MCF 10A (cell line): Measurements from ENCODE around the gene WNT1. TPM values are rescaled to one million over a fixed set of nuclear protein-coding genes. Genes with fewer than 3 reads are reported as not detected.

Experiments
- BruUV-seq: library from RNA; stranded (reverse); fragments of 400-500 nt; replicated peaks from 2 replicates; lab custom pipeline; 2021; lab: Mats Ljungman, UMichigan
- CTCF ChIA-PET: fragments of 300-600 bp; sonication (Branson Sonifier 250); formaldehyde crosslinking; extraction: SDS; loops from one replicate; lab custom pipeline; 2021; ENCODE audit warnings: antibody characterized with exemption, inconsistent platforms; lab: Yijun Ruan, JAX
- POLR2A ChIA-PET: fragments of 300-600, 350-650 bp; sonication (Branson Sonifier 250); formaldehyde crosslinking; extraction: SDS; loops from one replicate; lab custom pipeline; 2020; ENCODE audit warnings: antibody characterized with exemption, inconsistent platforms; lab: Yijun Ruan, JAX
- DNase-seq: peaks from one replicate; pipeline ENCODE4 v3.0.0-alpha.2; 2018; ENCODE audit not compliant: unreplicated experiment
- H3K27ac Mint-ChIP-seq: one replicate; pipeline ENCODE4 v1.8.0; 2022; ENCODE audit warnings: mild to moderate bottlenecking, low read depth, mixed read lengths; ENCODE audit not compliant: unreplicated experiment
- H3K27me3 Mint-ChIP-seq: one replicate; pipeline ENCODE4 v1.8.0; 2022; ENCODE audit warnings: mixed read lengths; ENCODE audit not compliant: insufficient read depth, unreplicated experiment
- H3K36me3 Mint-ChIP-seq: one replicate; pipeline ENCODE4 v1.8.0; 2022; ENCODE audit warnings: mild to moderate bottlenecking, moderate library complexity, mixed read lengths; ENCODE audit not compliant: insufficient read depth, unreplicated experiment
- H3K4me1 Mint-ChIP-seq: one replicate; pipeline ENCODE4 v1.8.0; 2022; ENCODE audit warnings: mixed read lengths; ENCODE audit not compliant: insufficient read depth, unreplicated experiment
- H3K4me3 Mint-ChIP-seq: one replicate; pipeline ENCODE4 v1.8.0; 2022; ENCODE audit warnings: mild to moderate bottlenecking, moderate library complexity, mixed read lengths; ENCODE audit not compliant: unreplicated experiment
- H3K9me3 Mint-ChIP-seq: one replicate; pipeline ENCODE4 v1.8.0; 2022; ENCODE audit warnings: mixed read lengths; ENCODE audit not compliant: unreplicated experiment
- CTCF ChIP-seq: fragments of 200-600 bp; IDR thresholded peaks from one replicate; pipeline ENCODE4 v1.8.0; 2022; ENCODE audit warnings: antibody characterized with exemption, mild to moderate bottlenecking; ENCODE audit not compliant: unreplicated experiment
- intact Hi-C: fragments of 100-400 bp; cut with micrococcal nuclease; formaldehyde crosslinking; loops from 2 replicates; pipeline ENCODE4 v1.14.1; 2022
- total RNA-seq: library from RNA; stranded (reverse); gene quantifications from 2 replicates; pipeline ENCODE4 v1.2.3, GENCODE V29; 2022

The WNT1 gene
- total RNA-seq, 1 experiment from 2014 or later: not detected

GRCh38 chr12:48954841-48955501, 23.2 kb upstream of the WNT1 start:
- ChIA-PET CTCF (interaction anchor here (0.6 to 4.1 kb wide), 5 partner anchors 19 to 245 kb away, joined by 3 to 18 read pairs (median 4); no protein-coding TSS in a partner anchor), POLR2A (interaction anchor here (1.1 to 3.5 kb wide), 6 partner anchors 17 to 202 kb away, joined by 3 to 17 read pairs (median 6); partner anchors contain the start of genes PRKAG1, RND1 and WNT10B)
- no TSS peak for BruUV-seq
- TF ChIP-seq CTCF: no peak
- no peaks in the 10 kb centered on the region for H3K27me3 Mint-ChIP-seq
- H3K4me3 Mint-ChIP-seq: peak overlapping the region; percentile 99
- H3K27ac Mint-ChIP-seq: peak overlapping the region; percentile 19
- intact Hi-C loops: no loop called here
- DNase-seq: no peak
- H3K36me3 Mint-ChIP-seq: peaks cover 28% of the 10 kb centered on the region
- no peaks in the 10 kb centered on the region for H3K9me3 Mint-ChIP-seq
- peaks cover 22% of the 10 kb centered on the region for H3K4me1 Mint-ChIP-seq

GRCh38 chr12:48956279-48957140, 21.6 kb upstream of the WNT1 start:
- H3K27me3 Mint-ChIP-seq: no peaks in the 10 kb centered on the region
- peak; percentile 98 for DNase-seq
- TF ChIP-seq CTCF: no peak
- H3K4me1 Mint-ChIP-seq: peaks cover 30% of the 10 kb centered on the region
- H3K9me3 Mint-ChIP-seq: no peaks in the 10 kb centered on the region
- peak overlapping the region; percentile 99 for H3K4me3 Mint-ChIP-seq
- H3K36me3 Mint-ChIP-seq: peaks cover 28% of the 10 kb centered on the region
- peak overlapping the region; percentile 93 for H3K27ac Mint-ChIP-seq
- BruUV-seq: no TSS peak
- POLR2A ChIA-PET: interaction anchor here (0.6 to 3.5 kb wide), 22 partner anchors 8 to 307 kb away, joined by 3 to 20 read pairs (median 6); partner anchors contain the start of genes DDX23, KANSL2, PRKAG1 and RND1
- intact Hi-C loops: no loop called here
- CTCF ChIA-PET: interaction anchor here (0.6 to 2.7 kb wide), 9 partner anchors 17 to 1023 kb away, joined by 3 to 13 read pairs (median 3); partner anchors contain the start of gene WNT1

- no peaks in the 10 kb centered on the region for H3K27me3 Mint-ChIP-seq
- no peak for TF ChIP-seq CTCF
- H3K4me1 Mint-ChIP-seq: peaks cover 34% of the 10 kb centered on the region
- no peaks in the 10 kb centered on the region for H3K9me3 Mint-ChIP-seq
- no TSS peak for BruUV-seq
- peak within 1 kb of the TSS; percentile 99 for H3K4me3 Mint-ChIP-seq
- ChIA-PET POLR2A (interaction anchor here (0.6 to 3.5 kb wide), 25 partner anchors 9 to 1264 kb away, joined by 3 to 20 read pairs (median 5); partner anchors contain the start of genes DDX23, KANSL2, LMBR1L and PRKAG1), CTCF (interaction anchor here (0.5 to 2.7 kb wide), 15 partner anchors 13 to 1904 kb away, joined by 3 to 13 read pairs (median 4); partner anchors contain the start of gene WNT1)
- intact Hi-C loops: no loop called here
- peaks cover 21% of the 10 kb centered on the region for H3K36me3 Mint-ChIP-seq
- peak; percentile 92 for DNase-seq
- H3K27ac Mint-ChIP-seq: peak within 1 kb of the TSS; percentile 93
Observed at GRCh38 chr12:48957141-48958048, 20.7 kb upstream of the WNT1 start, which contains the start of gene ARF3. ARF3 (minus strand) TSS chr12:48957487; CDS start chr12:48941095, 16,392 bp downstream.
